SU-DHL-6 (cell line): ENCODE measurements around the gene MRPL49.

Source experiments
- CTCF ChIP-seq: fragments of 200-600 bp; sonication (generic); IDR thresholded peaks from one replicate; pipeline ENCODE4 v1.5.1; 2017; ENCODE audit warnings: antibody characterized with exemption, mild to moderate bottlenecking, low read length, moderate library complexity; ENCODE audit not compliant: insufficient read depth, poor library complexity, severe bottlenecking
- EZH2phosphoT487 ChIP-seq: fragments of 200-600 bp; sonication (generic), shearing (Covaris generic); conservative IDR thresholded peaks from 2 replicates; pipeline ENCODE4 v1.6.1; 2018; ENCODE audit warnings: mild to moderate bottlenecking, antibody characterized with exemption, low read length, moderate library complexity, mixed read lengths

DNA sequence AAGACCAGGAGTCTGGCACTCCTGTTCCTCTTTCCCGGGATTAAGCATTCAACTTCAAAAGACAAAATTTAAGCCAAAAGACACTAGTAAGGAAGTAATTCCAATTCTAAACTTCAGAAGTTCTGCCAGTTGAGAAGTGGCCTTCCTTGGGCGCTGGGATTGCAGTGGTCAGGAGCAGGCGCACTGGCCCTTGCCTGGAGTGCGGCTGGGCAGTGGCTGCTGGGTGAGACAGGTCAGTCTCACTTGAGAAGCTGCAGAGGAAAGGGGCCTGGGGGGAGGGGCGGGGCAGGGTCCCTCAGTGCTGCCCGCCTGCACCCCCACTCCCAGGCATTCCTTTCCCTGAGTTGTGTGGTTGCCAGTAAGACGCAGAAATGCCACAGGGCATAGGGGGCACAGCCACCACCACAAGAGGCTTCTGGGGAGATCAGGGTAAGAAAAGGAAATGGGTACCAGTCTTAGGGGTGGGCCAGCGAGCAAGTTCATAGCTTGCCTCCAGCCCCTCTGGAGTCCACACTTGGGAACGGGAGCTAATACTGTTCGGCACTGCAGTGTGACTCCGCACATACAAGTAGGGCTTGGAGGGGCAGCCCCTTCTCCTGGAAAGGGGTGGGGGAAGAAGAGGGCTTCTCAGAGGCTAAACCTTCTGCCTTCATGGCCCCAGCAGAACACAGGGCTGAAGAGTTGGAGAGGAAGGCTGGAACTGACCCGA lies 5.5 kb downstream of the MRPL49 start:
- no peak for TF ChIP-seq CTCF
- no peak for TF ChIP-seq EZH2phosphoT487
